Peyer's patch (tissue), 4 donors: ENCODE results near the gene NR1I2.

Experiments used
- CTCF ChIP-seq, 6 experiments: fragments of 450-650 bp in 4 of 6; fragments of 200-600 bp in 2 of 6; sonication (generic) in 1 of 6; IDR thresholded peaks; one replicate each; pipeline ENCODE4 v1.5.1; 2017 to 2019; ENCODE audit warnings: antibody characterized with exemption in 6 of 6, mild to moderate bottlenecking in 3 of 6, moderate library complexity in 1 of 6
- POLR2A ChIP-seq, 2 donors: fragments of 450-650 bp; IDR thresholded peaks; one replicate each; pipeline ENCODE4 v1.5.1; 2017; ENCODE audit warnings: antibody characterized with exemption in 2 of 2, mild to moderate bottlenecking in 2 of 2, moderate library complexity in 2 of 2

- TF ChIP-seq POLR2A (IDR thresholded peaks at IDR 0.05) (no peak), CTCF (IDR thresholded peaks at IDR 0.05) (no peak)
Measured at GRCh38 chr3:119817583-119818363, 35.9 kb downstream of the NR1I2 start.
